Mammary epithelial cell (primary cell): ENCODE measurements around the gene MYL3.

Experiments
- EZH2 ChIP-seq: IDR thresholded peaks from 2 replicates; pipeline ENCODE4 v1.6.1; 2012; ENCODE audit warnings: low read length, inconsistent platforms, borderline replicate concordance
- TF ChIP-seq, protein P1 (sequence below), 2 donors: IDR thresholded peaks in 1 of 2; conservative IDR thresholded peaks in 1 of 2; 2 replicates each; pipeline ENCODE4 v1.5.1; 2011 to 2012; ENCODE audit warnings: inconsistent platforms in 2 of 2, low read length in 2 of 2, mild to moderate bottlenecking in 2 of 2, control low read depth in 1 of 2, low read depth in 1 of 2; ENCODE audit not compliant: insufficient read depth in 1 of 2; ENCODE audit errors: extremely low read depth in 1 of 2

DNA sequence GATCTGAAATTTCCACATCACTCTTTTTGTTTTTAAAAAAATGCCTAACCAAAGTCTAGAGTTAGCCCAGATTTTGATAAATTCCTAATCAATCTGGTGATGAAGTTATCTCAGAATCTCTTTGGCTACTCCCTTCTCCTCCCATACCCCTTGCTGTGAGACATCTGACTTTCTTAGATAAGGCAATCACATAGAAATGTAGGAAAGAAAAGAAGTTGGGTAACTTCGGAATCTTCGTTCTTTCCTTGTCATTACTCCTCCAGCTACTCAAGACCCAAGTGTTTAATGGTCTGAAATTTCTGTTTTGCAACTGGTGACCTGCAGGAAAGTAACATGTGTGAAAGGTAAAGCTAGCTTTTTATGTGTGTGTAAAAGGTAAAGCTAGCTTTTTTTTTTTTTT is 37.8 kb downstream of the MYL3 start:
- TF ChIP-seq, protein P1, sequence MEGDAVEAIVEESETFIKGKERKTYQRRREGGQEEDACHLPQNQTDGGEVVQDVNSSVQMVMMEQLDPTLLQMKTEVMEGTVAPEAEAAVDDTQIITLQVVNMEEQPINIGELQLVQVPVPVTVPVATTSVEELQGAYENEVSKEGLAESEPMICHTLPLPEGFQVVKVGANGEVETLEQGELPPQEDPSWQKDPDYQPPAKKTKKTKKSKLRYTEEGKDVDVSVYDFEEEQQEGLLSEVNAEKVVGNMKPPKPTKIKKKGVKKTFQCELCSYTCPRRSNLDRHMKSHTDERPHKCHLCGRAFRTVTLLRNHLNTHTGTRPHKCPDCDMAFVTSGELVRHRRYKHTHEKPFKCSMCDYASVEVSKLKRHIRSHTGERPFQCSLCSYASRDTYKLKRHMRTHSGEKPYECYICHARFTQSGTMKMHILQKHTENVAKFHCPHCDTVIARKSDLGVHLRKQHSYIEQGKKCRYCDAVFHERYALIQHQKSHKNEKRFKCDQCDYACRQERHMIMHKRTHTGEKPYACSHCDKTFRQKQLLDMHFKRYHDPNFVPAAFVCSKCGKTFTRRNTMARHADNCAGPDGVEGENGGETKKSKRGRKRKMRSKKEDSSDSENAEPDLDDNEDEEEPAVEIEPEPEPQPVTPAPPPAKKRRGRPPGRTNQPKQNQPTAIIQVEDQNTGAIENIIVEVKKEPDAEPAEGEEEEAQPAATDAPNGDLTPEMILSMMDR (conservative IDR thresholded peaks at IDR 0.05 in 1 of 2, IDR thresholded peaks at IDR 0.05 in 1 of 2; ENCODE audit: extremely low read depth in 1 of 2, insufficient read depth in 1 of 2, low read depth in 1 of 2, low read length in 2 of 2) = no peak
- no peak for TF ChIP-seq EZH2
